DLD1 (cell line): ENCODE data around the gene TINAG.
"Not testable (repeated sequence)": the region's sequence is repeated elsewhere in the genome, so short reads cannot be mapped to it uniquely, and the experiment has no call there.

Source experiments
- in situ Hi-C: cut with HindIII; loops from 2 replicates; pipeline ENCODE4 v1.10.0; 2017; ENCODE audit warnings: low sequenced_read_pairs

TINAG gene

GRCh38 chr6:54301770-54302169 lies 6.5 kb upstream of the TINAG start:
- in situ Hi-C loops = no loop called here

GRCh38 chr6:54307439-54307910 lies 766 bp upstream of the TINAG start:
- in situ Hi-C loops = no loop called here

- in situ Hi-C loops = no loop called here
Observed at GRCh38 chr6:54308986-54309315, 710 bp downstream of the TINAG start.

- in situ Hi-C loops = no loop called here
Observed at GRCh38 chr6:54310377-54311152, 2.3 kb downstream of the TINAG start.

- in situ Hi-C loops = no loop called here
Observed at GRCh38 chr6:54315656-54316055, 7.4 kb downstream of the TINAG start.

GRCh38 chr6:54320871-54321270 lies 12.6 kb downstream of the TINAG start:
- in situ Hi-C loops = no loop called here

GRCh38 chr6:54327631-54328030 lies 19.4 kb downstream of the TINAG start:
- in situ Hi-C loops = no loop called here

- in situ Hi-C loops = not testable (repeated sequence)
Observed at GRCh38 chr6:54331571-54331970, 23.3 kb downstream of the TINAG start.

GRCh38 chr6:54335871-54336270 lies 27.6 kb downstream of the TINAG start:
- in situ Hi-C loops = no loop called here

GRCh38 chr6:54353975-54354374 lies 45.7 kb downstream of the TINAG start:
- in situ Hi-C loops = no loop called here

GRCh38 chr6:54354608-54355007 lies 46.4 kb downstream of the TINAG start:
- in situ Hi-C loops = no loop called here

GRCh38 chr6:54357141-54357540 lies 48.9 kb downstream of the TINAG start:
- in situ Hi-C loops = no loop called here

- in situ Hi-C loops = no loop called here
Observed at GRCh38 chr6:54361188-54361587, 52.9 kb downstream of the TINAG start.

GRCh38 chr6:54361734-54362133 lies 53.5 kb downstream of the TINAG start:
- in situ Hi-C loops = no loop called here

- in situ Hi-C loops = no loop called here
Observed at GRCh38 chr6:54366667-54367327, 58.6 kb downstream of the TINAG start.

GRCh38 chr6:54377776-54378175 lies 69.5 kb downstream of the TINAG start:
- in situ Hi-C loops = no loop called here

- in situ Hi-C loops = no loop called here
Observed at GRCh38 chr6:54386295-54386694, 78.1 kb downstream of the TINAG start.

- in situ Hi-C loops = no loop called here
Observed at GRCh38 chr6:54390362-54390761, 82.1 kb downstream of the TINAG start.

- in situ Hi-C loops = no loop called here
Observed at GRCh38 chr6:54391577-54391976, 83.3 kb downstream of the TINAG start.

GRCh38 chr6:54403096-54403495 lies 94.9 kb downstream of the TINAG start:
- in situ Hi-C loops = no loop called here

GRCh38 chr6:54404791-54405190 lies 96.5 kb downstream of the TINAG start:
- in situ Hi-C loops = no loop called here

GRCh38 chr6:54411767-54412166 lies 103.5 kb downstream of the TINAG start:
- in situ Hi-C loops = no loop called here
